GM15510 (cell line): ENCODE measurements around the gene DLK2.

ENCODE experiments used
- POLR2A ChIP-seq: IDR thresholded peaks from 3 replicates; pipeline ENCODE4 v1.6.1; 2011; ENCODE audit warnings: borderline replicate concordance; ENCODE audit not compliant: insufficient read length; ENCODE audit errors: extremely low read depth

DLK2 gene

GRCh38 chr6:43426928-43427405 is 28.4 kb downstream of the DLK2 start:
- TF ChIP-seq POLR2A = no peak

- no peak for TF ChIP-seq POLR2A
These were observed 33.5 kb downstream of the DLK2 start for GRCh38 chr6:43421831-43422230.

GRCh38 chr6:43420012-43420709 is 35.2 kb downstream of the DLK2 start:
- TF ChIP-seq POLR2A = no peak

GRCh38 chr6:43416935-43417334 is 38.4 kb downstream of the DLK2 start:
- no peak for TF ChIP-seq POLR2A

GRCh38 chr6:43413002-43413401 is 42.3 kb downstream of the DLK2 start:
- no peak for TF ChIP-seq POLR2A

- TF ChIP-seq POLR2A = no peak
These were observed 42.8 kb downstream of the DLK2 start for GRCh38 chr6:43412541-43412940.

- no peak for TF ChIP-seq POLR2A
These were observed 47.1 kb downstream of the DLK2 start for GRCh38 chr6:43408259-43408658.

- no peak for TF ChIP-seq POLR2A
These were observed 48.1 kb downstream of the DLK2 start for GRCh38 chr6:43407296-43407695.

- TF ChIP-seq POLR2A = no peak
These were observed 50.0 kb downstream of the DLK2 start for GRCh38 chr6:43405354-43405753.

GRCh38 chr6:43402820-43403219 is 52.5 kb downstream of the DLK2 start:
- TF ChIP-seq POLR2A = no peak

GRCh38 chr6:43401730-43402129 is 53.6 kb downstream of the DLK2 start:
- TF ChIP-seq POLR2A = no peak
